LoVo (cell line): ENCODE results near the gene OR10V1.
A peak's percentile ranks its signal among the peaks of the same experiment; 100 is the strongest.
"Not testable (repeated sequence)": the region's sequence is repeated elsewhere in the genome, so short reads cannot be mapped to it uniquely, and the experiment has no call there.

Source experiments
- DNase-seq: peaks from one replicate; pipeline ENCODE4 v3.0.0-alpha.2; 2016; ENCODE audit warnings: low spot score

Gene OR10V1

DNA sequence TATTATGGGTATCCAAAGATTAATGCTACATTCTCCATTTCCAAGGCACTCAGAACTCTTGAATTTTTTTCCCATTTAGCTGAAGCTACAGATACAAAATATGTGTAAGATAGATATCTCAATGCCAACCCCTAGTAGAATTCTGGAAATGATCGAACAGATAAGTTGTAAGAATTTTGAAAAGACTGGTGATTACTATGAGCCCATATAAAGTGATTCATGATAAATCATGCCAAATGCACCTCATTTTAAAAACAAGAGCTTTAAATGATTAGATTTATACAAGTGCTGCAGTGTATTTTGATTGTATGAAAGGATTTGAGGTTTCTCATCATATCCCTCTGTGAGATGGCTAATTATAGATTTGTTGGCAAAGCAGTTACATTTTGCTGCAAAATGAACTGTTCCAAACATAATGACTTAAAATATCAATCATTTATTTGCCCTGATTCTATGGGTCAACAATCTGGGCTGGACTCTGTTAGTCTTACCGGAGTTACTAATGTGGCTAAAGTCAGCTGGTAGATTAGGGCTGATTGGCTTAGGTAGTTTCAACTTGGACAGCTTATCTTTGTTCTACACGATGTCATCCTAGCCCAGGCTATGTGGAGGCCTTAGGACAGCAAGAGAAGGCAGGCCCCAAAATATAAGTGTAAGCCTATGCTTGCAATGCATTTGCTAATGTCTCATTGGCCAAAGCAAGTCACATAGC, 3.4 kb downstream of the OR10V1 start:
- DNase-seq, result no peak

- no peak for DNase-seq
These were observed 5.1 kb downstream of the OR10V1 start for GRCh38 chr11:59708537-59708936.

DNA sequence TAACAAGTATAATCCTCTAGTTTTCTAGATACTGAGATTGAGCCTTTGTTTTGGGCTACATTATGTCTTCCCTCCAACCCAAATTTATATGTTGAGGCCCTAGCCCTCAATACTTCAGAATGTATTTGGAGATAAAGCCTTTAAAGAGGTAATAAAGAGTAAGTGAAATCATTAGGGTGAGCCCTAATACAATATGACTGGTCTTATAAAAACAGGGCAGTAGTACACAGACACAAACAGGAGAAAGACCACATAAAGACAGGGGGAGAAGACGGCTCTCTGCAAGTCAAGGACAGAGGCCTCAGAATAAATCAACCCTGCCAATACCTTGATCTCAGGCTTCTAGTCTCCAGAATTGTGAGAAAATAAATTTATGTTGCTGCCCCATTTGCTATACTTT, 6.3 kb downstream of the OR10V1 start:
- DNase-seq, result no peak

GRCh38 chr11:59706518-59707285, 6.9 kb downstream of the OR10V1 start:
- peak; percentile 84 for DNase-seq

GRCh38 chr11:59705294-59705693, 8.4 kb downstream of the OR10V1 start:
- DNase-seq, result no peak

- DNase-seq, result not testable (repeated sequence)
These were observed 10.1 kb downstream of the OR10V1 start for GRCh38 chr11:59703515-59703914.

- not testable (repeated sequence) for DNase-seq
These were observed 13.5 kb downstream of the OR10V1 start for GRCh38 chr11:59700157-59700556.

DNA sequence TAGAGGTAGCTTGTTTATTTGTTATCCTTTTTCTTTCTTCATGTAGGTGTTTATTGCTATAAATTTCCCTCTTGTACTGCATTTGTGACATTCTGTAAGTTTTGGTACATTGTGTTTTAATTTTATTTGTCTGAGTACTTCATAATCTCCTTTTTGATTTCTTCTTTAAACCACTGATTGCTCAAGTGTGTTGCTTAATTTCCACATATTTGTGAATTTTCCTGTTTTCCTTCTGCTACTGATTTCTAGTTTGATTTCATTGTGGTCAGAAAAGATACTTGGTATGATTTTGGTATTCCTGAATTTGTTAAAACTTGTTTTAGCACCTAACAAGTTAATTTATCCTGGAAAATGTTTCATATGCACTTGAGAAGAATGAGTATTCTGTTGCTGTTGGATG, 15.1 kb downstream of the OR10V1 start:
- DNase-seq, result no peak

GRCh38 chr11:59692915-59693314, 20.7 kb downstream of the OR10V1 start:
- DNase-seq, result no peak

DNA sequence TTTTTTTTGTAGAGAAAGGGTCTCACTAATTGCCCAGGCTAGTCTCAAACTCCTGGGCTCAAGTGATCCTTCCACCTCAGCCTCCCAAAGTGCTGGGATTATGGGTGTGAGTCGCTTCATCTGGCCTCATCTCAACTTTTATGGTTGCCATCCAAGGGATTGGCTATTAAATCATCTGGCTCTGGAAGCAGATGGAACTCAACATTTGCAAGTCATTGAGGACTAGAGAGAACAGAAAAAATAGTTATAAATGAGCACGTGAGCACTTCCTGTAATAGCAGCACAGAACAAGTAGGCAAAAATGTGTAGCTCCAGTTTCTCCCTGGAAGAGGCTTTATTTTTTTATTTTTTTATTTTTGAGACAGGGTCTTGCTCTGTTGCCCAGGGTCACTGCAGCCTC, 22.5 kb downstream of the OR10V1 start:
- no peak for DNase-seq

GRCh38 chr11:59689015-59689414, 24.6 kb downstream of the OR10V1 start:
- DNase-seq, result peak; percentile 8

- not testable (repeated sequence) for DNase-seq
These were observed 32.4 kb downstream of the OR10V1 start for GRCh38 chr11:59681260-59681725.

GRCh38 chr11:59680287-59681154, 33.1 kb downstream of the OR10V1 start:
- DNase-seq, result peak; percentile 71

DNA sequence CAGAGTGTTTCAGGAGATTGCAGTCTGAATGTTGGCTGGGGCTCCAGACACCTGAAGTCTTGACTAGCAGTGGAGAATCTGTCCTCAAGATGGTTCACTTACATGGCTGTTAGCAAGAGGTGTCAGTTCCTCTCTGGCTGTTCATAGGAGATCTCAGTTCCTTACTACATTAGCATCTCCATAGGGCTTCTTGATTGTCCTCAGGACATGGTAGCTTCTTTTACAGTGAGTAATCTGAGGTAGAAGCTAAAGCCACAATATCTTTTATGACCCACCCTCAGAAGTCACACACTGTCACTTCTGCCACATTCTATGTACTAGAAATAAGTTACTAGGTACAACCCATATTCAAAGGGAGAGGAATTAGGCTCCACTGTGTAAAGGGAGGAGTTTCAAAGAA, 34.3 kb downstream of the OR10V1 start:
- DNase-seq, result no peak

GRCh38 chr11:59678813-59679165, 34.9 kb downstream of the OR10V1 start:
- DNase-seq, result no peak

DNA sequence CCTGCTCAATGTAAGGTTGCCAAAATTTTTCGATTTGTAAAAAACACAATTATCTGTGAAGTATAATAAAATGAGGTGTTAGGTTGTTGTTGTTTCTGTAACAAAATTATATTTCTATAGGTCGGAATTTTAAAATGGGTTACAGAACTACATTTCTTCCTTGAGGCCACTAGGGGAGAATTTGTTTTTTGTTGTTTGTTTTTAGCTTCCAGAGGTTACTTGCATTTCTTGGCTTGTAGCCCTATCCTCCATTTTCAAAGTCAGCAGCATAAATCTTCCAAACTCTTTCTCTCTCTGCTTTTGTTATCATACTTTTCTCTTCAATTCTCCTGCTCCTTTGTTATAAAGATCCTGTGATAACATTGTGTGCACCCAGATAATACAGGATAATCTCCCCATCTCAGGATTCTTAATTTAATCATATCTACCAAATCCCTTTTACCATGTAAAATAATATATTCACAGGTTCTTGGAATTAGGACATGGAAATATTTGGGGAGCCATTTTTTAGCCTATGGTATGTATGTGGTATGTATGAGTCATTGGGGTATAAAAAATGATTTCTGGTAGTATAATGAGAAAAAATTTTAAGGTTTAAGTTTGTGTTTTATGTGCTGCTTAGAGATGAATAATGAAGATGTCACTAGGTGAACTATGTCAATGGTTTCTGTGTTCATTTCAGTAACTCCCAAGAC, 35.4 kb downstream of the OR10V1 start:
- DNase-seq, result no peak

GRCh38 chr11:59676205-59676604, 37.4 kb downstream of the OR10V1 start:
- no peak for DNase-seq

- DNase-seq, result no peak
These were observed 39.4 kb downstream of the OR10V1 start for GRCh38 chr11:59674291-59674690.

GRCh38 chr11:59673291-59673690, 40.4 kb downstream of the OR10V1 start:
- DNase-seq, result no peak

GRCh38 chr11:59671471-59671870, 42.2 kb downstream of the OR10V1 start:
- DNase-seq, result no peak

DNA sequence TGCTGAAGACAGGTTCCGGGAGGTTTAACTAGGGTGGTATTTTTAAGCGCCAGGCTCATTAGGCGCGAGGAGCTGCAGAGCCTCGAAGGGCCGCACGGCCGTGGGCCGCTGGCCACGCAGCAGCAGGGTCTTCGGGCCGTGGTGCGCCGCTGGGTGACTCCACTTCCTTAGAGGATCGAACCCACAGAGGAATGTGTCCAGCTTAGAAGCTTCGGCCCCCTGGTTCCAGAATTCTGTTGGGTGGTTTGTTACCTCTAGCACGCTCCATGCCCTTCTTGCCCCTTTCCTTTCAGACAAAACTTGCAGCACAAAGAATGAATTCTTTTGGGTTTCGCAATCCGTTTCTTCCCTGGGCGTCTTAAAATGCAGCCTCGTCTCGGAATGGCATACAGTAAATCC, 44.0 kb downstream of the OR10V1 start:
- no peak for DNase-seq
